T-helper 2 cell treated with Interferon-gamma antibody and Interleukin-4, amounts not matched to agents 100 ng/mL and 5 ng/mL, for 36 hours (primary cell): ENCODE results near the gene CCDC91. TPM values are rescaled to one million over a fixed set of nuclear protein-coding genes. Genes with fewer than 3 reads are reported as not detected.
"Not testable (repeated sequence)": the region's sequence is repeated elsewhere in the genome, so short reads cannot be mapped to it uniquely, and the experiment has no call there.

Experiments used
- intact Hi-C: fragments of 100-400 bp; cut with micrococcal nuclease; formaldehyde crosslinking; loops from one replicate; pipeline ENCODE4 v1.15.1; 2023
- total RNA-seq: library from RNA; stranded (reverse); gene quantifications from 2 replicates; pipeline ENCODE4 v1.2.3, GENCODE V29; 2022

The CCDC91 gene
- total RNA-seq, 1 donor from 2014 or later: 16.5 TPM

- intact Hi-C loops: no loop called here
These were observed 161.2 kb downstream of the CCDC91 start for GRCh38 chr12:28351414-28351813.

- intact Hi-C loops: no loop called here
These were observed 164.9 kb downstream of the CCDC91 start for GRCh38 chr12:28355161-28355560.

- intact Hi-C loops: no loop called here
These were observed 170.0 kb downstream of the CCDC91 start for GRCh38 chr12:28360253-28360652.

- intact Hi-C loops: no loop called here
These were observed 177.1 kb downstream of the CCDC91 start for GRCh38 chr12:28367326-28367725.

- intact Hi-C loops: no loop called here
These were observed 177.7 kb downstream of the CCDC91 start for GRCh38 chr12:28367993-28368392.

GRCh38 chr12:28369483-28369882 lies 179.2 kb downstream of the CCDC91 start:
- intact Hi-C loops: no loop called here

GRCh38 chr12:28374556-28374955 lies 184.3 kb downstream of the CCDC91 start:
- intact Hi-C loops: no loop called here

GRCh38 chr12:28378736-28379135 lies 188.5 kb downstream of the CCDC91 start:
- intact Hi-C loops: no loop called here

GRCh38 chr12:28379779-28380178 lies 189.5 kb downstream of the CCDC91 start:
- intact Hi-C loops: not testable (repeated sequence)

- intact Hi-C loops: no loop called here
These were observed 193.1 kb downstream of the CCDC91 start for GRCh38 chr12:28383368-28383767.

GRCh38 chr12:28388879-28389278 lies 198.6 kb downstream of the CCDC91 start:
- intact Hi-C loops: no loop called here

GRCh38 chr12:28390206-28390605 lies 199.9 kb downstream of the CCDC91 start:
- intact Hi-C loops: no loop called here

GRCh38 chr12:28390761-28391385 lies 200.6 kb downstream of the CCDC91 start:
- intact Hi-C loops: no loop called here

- intact Hi-C loops: no loop called here
These were observed 219.6 kb downstream of the CCDC91 start for GRCh38 chr12:28409892-28410291.

- intact Hi-C loops: no loop called here
These were observed 223.3 kb downstream of the CCDC91 start for GRCh38 chr12:28413460-28414109.

- intact Hi-C loops: no loop called here
These were observed 225.5 kb downstream of the CCDC91 start for GRCh38 chr12:28415755-28416154.

GRCh38 chr12:28421374-28421773 lies 231.1 kb downstream of the CCDC91 start:
- intact Hi-C loops: no loop called here

- intact Hi-C loops: no loop called here
These were observed 234.7 kb downstream of the CCDC91 start for GRCh38 chr12:28424965-28425364.

- intact Hi-C loops: no loop called here
These were observed 235.3 kb downstream of the CCDC91 start for GRCh38 chr12:28425526-28425925.

- intact Hi-C loops: no loop called here
These were observed 236.8 kb downstream of the CCDC91 start for GRCh38 chr12:28427046-28427445.

- intact Hi-C loops: no loop called here
These were observed 249.9 kb downstream of the CCDC91 start for GRCh38 chr12:28440081-28440608.

- intact Hi-C loops: no loop called here
These were observed 251.8 kb downstream of the CCDC91 start for GRCh38 chr12:28442101-28442500.

- intact Hi-C loops: no loop called here
These were observed 253.1 kb downstream of the CCDC91 start for GRCh38 chr12:28443337-28443736.
